Measurements from ENCODE around the gene TMEM151A.
A peak's percentile ranks its signal among the peaks of the same experiment; 100 is the strongest.
"Not testable (repeated sequence)": the region's sequence is repeated elsewhere in the genome, so short reads cannot be mapped to it uniquely, and the experiment has no call there.

The TMEM151A gene

DNA sequence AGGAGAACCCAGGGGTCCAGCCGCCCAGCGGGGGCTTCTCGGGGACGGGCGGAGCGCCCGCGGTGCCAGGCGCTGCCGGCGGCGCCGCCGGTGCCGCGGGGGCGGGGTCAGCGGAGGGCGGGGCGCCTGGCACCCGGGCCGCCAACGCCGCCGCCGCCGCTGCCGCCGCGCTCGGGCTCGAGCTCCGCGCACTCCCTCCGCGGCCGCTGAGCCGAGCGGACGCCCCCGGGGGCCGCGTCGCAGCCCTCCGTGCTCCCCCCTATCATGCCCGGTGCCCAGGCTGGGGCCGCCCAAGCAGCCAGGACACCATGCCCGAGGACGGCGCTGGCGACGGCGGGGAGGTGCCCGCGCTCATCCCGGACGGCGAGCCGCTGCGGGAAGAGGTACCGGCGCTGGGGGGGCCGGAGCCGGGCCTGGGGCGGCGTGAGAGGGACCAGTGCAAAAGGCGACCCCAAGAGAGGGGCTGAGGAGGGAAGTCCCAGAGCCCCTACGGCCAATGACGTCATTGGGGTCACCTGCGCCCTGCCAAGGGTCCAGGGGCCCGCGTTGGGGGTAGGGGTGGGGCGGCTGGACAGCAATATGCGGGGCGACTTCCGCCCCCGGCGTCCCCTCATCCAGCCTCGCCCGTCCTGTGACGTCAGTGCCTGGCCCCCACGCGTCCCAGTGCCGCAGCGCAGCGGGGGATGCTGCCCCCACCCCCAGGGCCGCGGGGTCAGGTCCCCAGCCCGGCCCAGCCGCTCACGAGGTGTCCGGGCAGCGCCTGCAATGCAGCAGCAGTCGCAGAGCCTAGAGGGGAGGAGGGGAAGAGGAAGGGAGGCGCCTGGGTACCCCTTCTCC, at the start of gene TMEM151A:
TMEM151A (plus strand) TSS at position 189 of the 837 bp plus-strand sequence; CDS start at position 309, 120 bp downstream.
- no peak for DNase-seq

DNA sequence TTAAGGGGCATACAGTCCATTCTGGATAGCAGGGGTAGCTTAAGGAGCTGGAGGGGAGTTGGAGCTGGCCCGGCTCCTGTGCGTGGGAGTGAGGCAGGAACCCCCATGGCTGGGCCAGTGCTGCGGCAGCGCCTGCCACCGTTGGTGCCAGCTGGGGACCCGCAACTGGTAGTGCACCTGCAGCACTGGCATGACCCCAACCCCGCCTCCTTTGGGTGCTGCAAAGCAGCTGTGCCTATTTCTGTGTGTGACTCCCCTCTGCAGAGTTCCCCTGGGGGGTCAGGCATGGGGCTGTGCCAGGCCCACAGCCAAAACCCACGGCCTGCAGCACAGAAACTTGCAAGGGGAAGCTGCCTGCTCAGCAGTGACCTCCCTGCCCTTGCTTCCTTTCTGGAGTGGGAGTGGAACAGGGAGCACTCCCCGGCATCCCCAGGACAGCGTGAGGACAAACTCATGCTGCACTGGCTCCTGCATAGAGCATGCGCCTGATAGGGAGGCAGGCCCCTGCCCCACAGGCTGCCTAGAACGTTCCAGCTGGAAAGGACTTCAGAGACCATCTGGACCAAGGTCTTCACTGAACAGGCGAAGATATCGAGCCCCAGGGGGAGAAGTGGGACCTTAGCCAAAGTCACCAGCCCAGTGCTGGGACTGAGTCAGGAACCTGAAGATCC, 49.5 kb upstream of the TMEM151A start:
- DNase-seq = no peak

DNA sequence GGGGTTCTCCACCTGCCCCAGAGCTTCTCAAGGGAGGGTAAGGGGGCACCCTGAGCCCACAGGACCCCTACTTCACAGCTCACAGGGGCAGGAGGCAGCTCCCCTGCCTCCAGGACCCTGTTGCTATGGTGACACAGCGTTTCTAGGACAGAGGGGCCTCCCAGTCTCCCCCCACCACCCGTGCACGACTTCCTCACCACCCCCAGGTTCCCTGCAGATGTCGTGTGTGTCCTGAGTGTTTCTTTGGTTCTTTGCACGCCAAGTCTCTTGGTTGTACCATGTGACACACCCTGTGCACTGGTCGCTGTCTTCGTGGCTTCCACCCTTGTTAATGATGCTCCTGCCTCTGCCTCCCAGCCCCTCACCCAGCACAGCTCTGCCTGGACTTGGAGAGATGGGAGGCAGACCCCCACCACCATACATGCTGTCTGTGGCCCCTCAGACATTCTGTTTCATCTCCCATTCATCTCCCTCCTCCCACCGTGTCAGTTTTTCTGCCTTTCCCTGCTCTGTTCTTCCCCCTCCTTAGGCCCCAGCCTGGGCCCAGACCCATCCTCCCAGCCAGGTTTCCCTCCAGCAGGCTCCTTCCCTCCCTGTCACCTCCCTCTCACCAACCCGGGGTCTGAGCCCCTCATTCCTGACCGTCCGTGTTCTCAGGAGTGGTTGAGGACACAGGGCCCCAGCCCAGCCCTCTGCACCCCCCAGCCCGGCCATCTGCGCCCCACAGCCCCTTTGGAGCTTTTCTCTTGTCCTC, 47.7 kb upstream of the TMEM151A start:
- no peak for DNase-seq

DNA sequence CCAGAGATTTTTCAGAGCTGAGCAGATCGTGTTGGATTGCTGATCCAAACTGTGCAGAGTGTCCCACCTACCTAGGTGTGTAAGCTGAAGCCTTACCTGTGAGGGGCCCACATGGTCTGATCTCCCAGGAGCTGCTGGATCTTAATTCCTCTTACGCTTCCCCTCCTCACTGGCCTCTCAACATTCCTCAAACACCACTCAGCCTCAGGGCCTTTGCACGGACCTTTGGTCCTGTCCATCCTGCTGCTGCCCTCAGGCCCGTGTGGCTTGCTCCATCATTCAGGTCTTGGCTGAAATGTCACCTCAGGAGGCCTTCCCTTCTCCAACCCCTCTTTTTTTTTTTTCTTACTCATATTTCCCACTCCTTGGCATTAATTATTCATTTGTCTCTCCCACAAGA, 44.4 kb upstream of the TMEM151A start:
- no peak for DNase-seq

DNA sequence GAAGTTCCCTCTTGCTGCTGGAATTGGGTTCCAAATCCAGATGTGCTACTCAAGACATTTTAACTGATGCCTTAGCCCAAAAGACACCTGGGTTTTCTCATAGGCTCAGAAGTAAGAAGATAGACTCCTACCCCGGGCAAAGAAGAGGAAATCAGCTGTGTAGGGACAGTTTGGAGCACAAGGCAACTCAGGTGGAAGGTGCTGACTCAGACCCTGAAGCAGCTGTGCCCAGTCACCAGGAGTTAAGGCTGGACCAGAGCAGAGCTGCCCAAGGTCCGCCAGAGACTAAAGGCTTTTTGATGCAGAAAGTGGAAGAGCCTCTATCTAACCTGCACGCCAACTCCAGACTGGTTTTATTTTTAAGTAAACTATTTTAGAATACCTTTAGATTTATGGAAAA, 43.9 kb upstream of the TMEM151A start:
- DNase-seq = no peak

DNA sequence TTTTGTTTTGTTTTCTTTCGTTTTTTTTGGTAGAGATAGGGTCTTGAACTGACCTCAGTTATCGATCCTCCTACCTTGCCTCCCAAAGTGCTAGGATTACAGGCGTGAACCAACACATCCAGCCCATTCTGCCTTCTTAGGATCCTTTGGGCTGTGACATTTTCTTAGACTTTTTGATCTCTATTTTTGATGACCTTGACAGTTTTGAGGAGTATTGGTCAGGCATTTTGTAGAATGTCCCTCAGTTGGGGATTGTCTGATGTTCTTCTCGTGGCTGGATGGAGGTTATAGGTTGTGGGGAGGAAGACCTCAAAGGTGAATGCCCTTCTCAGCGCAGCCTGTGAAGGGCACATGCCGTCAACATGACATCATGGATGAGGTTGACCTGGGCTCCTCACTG, 42.8 kb upstream of the TMEM151A start:
- no peak for DNase-seq

DNA sequence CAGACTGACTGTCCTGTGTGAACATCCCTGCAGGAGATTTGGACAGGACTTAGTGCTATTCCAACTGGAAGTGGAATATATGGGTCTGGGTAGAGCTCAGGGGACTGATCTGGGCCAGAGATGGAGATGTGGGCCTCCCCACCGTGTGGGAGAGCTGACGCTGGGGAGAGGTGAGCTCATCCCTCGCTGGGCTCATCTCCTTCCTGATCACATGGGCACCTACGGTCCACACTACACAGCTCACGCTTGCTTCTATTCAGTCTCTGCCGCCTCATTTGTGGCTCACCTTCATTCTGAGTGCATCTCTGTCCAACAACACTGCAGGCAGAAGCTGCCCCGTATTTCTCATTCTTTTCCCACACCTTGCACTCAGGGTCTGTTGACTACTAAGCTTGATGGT, 39.9 kb upstream of the TMEM151A start:
- DNase-seq = no peak

DNA sequence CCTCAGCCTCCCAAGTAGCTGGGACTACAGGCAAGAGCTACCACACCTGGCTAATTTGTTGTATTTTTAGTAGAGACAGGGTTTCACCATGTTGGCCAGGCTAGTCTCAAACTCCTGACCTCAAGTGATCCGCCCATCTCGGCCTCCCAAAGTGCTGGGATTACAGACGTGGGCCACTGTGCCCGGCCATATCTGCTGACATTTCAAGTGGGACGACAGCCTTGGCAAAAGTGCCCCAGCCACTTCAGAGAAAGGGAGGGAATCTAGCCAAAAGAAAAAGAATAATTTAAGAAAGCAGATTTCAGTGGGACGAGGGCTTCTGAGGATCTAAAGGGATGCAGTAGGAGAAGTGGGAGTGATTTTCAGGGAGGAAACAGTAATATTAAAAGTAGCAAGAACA, 38.6 kb upstream of the TMEM151A start:
- not testable (repeated sequence) for DNase-seq

DNA sequence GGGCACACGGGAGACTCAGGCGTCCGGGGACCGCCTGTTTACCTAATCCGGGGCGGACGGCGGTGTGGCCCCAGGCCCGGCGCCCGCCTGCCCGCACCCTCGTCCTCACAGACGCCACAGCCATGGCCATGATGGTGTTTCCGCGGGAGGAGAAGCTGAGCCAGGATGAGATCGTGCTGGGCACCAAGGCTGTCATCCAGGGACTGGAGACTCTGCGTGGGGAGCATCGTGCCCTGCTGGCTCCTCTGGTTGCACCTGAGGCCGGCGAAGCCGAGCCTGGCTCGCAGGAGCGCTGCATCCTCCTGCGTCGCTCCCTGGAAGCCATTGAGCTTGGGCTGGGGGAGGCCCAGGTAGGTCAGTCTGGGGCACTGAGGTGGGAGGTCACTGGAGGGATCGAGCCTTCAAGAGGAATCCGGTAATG, 33.2 kb upstream of the TMEM151A start:
- DNase-seq = no peak

DNA sequence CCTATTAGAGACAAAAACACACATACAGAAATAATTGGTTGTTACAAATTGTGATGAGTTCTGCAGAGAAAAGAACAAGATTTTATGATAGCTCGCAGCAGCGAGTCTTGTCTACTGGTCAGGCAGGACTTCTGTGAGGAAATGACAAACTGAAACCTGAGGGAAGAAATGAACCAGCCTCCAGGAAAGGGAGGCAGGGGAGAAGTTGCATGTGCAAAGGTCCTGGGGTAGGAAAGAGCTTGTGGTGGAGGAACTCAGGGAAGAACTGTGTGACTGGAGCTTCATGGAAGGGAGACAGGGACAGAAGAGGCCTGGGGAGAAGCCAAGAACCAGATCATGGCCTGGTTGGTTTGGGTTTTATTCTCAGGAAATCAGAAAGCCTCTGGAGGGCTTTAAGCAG, 32.5 kb upstream of the TMEM151A start:
- DNase-seq = no peak

DNA sequence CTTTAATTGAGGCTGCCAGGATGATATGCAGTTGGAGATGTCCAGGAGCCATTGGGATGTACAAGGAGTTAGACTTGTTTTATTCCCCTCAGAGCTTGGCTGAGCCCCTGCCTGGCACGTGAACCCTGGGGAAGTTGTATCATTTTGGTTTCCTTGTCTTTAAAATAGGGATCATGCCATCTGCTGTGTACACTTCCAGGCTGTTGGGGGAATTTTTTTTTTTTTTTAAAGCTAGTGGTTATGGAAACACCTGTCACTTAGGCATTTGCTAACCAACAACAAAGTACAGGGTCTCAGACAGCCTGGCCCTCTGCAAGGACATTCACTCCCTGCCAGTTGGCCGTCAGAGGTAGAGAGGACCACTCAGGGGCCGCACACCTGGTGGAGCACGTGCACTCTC, 31.7 kb upstream of the TMEM151A start:
- DNase-seq = no peak

DNA sequence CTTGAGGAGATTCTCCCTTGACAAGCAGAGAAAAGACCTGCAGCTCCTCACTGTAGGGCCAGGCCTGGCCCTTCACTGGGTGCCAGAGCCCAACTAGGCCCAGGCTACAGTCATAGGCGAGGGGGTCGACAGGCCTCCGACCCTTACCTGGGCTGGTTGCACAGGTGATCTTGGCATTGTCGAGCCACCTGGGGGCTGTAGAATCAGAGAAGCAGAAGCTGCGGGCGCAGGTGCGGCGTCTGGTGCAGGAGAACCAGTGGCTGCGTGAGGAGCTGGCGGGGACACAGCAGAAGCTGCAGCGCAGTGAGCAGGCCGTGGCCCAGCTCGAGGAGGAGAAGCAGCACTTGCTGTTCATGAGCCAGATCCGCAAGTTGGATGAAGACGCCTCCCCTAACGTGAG, 30.1 kb upstream of the TMEM151A start:
- no peak for DNase-seq

DNA sequence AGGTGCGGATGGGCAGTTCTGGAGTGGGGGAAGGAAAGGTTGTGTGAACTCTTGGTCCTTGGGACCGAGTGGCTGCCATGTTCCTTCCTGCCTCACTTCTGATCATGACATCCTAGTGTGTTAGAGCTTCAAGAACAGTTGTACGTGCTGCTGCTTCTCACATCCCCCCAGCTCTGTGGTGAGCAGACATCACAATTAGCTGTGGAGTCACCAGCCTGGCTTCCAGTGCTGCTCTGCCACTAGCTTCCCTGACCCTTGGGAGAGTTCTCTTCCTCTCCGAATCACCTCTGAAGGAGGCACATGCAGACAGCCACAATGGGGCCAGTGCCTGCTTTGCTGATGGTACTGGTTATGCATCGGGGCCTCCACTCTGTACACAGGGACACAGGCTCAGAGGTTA, 29.5 kb upstream of the TMEM151A start:
- DNase-seq = no peak

DNA sequence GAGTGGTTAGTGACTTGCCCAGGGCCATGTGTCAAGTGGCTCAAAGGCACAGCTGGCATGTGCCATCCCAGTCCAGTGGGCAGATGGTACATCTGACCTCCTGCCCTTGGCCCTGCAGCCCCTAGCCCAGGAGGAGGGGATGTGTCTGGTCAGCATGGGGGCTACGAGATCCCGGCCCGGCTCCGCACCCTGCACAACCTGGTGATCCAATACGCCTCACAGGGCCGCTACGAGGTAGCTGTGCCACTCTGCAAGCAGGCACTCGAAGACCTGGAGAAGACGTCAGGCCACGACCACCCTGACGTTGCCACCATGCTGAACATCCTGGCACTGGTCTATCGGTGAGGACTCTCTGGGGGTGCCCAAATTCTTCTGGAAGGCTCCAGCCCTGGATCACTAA, 29.0 kb upstream of the TMEM151A start:
- no peak for DNase-seq

DNA sequence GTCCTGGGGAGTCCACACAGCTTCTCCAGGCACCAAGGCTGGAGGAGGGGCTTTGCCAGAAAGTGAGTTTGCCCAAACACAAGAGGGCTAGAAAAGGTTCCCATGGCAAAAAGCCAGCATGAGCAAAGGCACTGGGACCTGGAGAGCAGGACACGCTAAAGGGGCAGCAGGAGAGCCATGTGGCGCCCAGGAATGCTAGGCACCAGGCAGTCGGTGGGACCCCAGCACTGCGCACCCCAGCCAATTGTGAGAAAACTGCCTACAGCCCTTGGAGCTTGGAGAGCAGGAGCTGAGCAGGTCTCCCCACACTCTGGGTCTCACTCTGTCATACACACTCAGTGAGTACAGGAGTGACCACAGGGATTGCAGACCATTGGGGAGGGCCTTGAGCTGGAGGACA, 28.5 kb upstream of the TMEM151A start:
- DNase-seq = no peak

DNA sequence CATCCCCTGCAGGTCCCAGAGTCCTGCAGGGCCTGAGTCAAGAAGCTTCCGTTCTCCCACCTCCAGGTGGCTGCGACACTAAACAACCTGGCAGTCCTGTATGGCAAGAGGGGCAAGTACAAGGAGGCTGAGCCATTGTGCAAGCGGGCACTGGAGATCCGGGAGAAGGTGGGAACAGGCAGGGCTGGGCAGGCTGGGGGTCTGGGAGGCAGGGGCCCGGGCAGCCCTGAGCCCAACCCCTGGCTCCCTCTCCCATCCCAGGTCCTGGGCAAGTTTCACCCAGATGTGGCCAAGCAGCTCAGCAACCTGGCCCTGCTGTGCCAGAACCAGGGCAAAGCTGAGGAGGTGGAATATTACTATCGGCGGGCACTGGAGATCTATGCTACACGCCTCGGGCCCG, 27.9 kb upstream of the TMEM151A start:
- no peak for DNase-seq

DNA sequence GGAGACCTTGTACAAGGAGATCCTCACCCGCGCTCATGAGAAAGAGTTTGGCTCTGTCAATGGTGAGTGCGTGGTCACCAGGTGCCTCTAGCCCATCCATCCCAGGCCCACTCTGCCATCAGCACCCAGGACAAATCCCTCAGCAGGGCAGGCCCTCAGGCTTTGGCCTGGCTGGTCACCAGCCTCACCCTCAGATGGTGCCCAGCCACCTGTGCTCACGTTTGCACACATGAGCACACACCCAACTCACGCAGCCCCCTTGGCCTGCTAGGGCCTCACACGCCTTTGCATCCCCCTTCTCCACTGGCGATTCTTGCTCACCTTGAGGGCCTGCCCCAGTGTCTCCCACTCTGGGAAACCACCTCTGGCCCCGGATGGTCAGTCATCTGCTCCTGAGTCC, 27.3 kb upstream of the TMEM151A start:
- DNase-seq = no peak

DNA sequence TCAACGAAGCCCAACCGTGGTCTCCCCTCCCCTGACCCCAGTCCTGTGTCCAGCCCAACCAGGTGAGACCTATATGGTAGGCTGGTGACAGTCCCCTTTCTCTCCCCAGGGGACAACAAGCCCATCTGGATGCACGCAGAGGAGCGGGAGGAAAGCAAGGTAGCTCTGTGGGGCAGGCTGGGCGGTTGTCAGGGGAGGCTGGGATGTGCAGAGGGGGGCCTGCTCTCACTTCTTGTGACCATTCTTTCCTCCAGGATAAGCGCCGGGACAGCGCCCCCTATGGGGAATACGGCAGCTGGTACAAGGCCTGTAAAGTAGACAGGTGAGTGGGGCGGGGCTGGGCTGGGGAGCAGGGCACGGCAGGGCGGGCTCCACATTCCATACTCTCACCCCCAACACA, 26.8 kb upstream of the TMEM151A start:
- peak in 2 of 4 experiments; percentile 13 to 25 for DNase-seq

DNA sequence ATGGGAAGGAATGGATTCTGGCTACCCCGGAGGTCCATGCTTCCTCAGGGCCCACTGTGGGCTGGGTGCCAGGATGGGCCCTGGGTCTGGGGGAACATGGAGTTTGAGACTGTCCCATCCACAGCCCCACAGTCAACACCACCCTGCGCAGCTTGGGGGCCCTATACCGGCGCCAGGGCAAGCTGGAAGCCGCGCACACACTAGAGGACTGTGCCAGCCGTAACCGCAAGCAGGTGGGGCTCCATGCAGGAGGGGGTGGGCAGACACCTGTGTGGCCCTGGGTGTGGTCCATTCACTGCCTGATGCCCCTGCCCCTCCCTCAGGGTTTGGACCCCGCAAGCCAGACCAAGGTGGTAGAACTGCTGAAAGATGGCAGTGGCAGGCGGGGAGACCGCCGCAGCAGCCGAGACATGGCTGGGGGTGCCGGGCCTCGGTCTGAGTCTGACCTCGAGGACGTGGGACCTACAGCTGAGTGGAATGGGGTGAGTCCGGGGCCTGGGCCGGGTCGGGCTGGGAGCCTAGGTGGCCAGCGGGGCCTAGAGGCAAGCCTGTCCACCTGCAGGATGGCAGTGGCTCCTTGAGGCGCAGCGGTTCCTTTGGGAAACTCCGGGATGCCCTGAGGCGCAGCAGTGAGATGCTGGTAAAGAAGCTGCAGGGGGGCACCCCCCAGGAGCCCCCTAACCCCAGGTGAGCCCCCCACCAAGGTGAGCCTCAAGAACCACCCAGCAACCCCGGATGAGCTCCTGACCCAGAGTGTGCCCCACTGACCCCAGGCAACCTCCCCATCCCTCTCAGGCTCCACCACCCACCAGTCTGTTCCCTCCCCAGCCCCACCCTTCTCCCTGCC, 25.9 kb upstream of the TMEM151A start:
- no peak for DNase-seq

DNA sequence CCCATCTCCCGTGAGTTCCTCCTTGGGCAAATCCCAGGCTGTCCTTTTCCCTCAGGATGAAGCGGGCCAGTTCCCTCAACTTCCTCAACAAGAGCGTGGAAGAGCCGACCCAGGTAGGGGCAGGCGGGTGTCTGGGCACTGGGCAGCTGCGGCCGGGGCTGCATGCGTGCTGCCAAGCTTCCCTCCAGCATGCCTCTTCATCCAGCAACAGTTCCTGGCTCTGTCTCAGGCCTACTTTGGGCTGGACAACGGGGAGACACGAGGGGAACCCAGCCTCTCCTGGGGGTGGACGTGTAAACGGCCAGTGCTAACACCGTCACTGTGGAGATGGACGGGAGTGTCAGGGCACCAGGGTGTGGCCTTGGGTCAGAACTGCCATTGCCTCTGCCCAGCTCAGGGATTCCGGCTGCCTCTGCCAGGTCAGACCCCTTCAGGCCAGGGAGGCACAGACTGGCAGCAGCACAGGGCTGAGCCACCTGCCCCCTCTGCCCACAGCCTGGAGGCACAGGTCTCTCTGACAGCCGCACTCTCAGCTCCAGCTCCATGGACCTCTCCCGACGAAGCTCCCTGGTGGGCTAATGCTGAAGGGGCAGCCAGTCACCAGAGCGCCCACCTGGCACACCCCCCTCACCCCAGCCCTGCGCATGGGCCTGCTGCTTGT, 25.2 kb upstream of the TMEM151A start:
- no peak for DNase-seq

DNA sequence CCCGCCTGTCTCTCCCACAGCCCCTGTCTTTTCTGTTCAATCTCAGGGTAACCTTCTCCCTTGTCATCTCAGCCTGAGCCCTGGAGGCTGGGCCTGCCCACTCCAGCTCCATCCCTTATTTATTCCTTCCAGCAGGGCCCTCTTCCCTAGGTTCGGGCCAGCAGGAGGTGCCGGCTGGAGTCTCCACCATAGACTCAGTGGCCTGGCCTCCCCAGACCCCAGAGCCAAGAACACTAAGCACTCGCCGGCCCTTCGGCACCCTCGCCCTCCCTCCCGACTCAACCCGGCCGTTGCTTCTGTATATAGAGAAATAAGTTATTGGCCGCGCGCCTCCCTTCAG, 24.7 kb upstream of the TMEM151A start:
- no peak for DNase-seq

Data from activated naive CD4-positive, alpha-beta T cell (primary cell).